COLO668 (cell line): ENCODE data around the gene HMGCR.
"Not testable (repeated sequence)": the region's sequence is repeated elsewhere in the genome, so short reads cannot be mapped to it uniquely, and the experiment has no call there.

Source experiments
- DNase-seq: peaks from one replicate; lab custom pipeline; 2025; ENCODE audit not compliant: unreplicated experiment; lab: John Stamatoyannopoulos, UW

HMGCR gene

GRCh38 chr5:75336615-75337336, at the start of gene HMGCR:
Gene HMGCR (plus strand): TSS chr5:75337220. CDS start chr5:75342606, 5,386 bp downstream.
- peak; percentile 95 for DNase-seq

GRCh38 chr5:75291844-75292243, 45.2 kb upstream of the HMGCR start:
- not testable (repeated sequence) for DNase-seq

GRCh38 chr5:75300084-75300483, 36.9 kb upstream of the HMGCR start:
- DNase-seq, result no peak

GRCh38 chr5:75303419-75303818, 33.6 kb upstream of the HMGCR start:
- DNase-seq, result no peak

DNA sequence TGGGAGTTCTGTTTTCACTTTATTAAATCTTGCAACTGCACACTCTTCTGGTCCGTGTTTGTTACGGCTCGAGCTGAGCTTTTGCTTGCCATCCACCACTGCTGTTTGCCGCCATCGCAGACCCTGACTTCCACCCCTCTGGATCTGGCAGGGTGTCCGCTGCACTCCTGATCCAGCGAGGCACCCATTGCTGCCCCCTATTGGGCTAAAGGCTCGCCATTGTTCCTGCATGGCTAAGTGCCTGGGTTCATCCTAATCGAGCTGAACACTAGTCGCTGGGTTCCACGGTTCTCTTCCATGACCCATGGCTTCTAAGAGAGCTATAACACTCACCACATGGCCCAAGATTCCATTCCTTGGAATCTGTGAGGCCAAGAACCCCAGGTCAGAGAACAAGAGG, 32.5 kb upstream of the HMGCR start:
- DNase-seq, result not testable (repeated sequence)

DNA sequence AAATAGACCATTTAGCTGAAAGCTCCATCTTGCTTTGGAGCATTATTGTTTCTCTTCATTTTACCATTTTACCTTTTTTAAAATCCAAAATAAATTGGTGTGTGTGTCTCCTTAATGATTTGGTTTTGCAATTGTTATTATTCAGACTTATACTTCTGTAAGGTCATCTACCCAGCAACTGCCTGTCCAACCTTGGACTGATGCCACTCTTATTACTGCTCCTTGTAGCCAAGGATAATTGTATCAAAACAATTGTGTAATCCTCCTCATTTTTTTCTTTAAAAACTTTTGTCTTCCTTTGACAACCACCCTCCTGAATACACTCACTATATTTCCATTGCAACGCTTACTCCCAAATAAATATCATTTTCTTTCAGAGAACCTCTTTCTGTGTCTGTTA, 30.3 kb upstream of the HMGCR start:
- no peak for DNase-seq

- DNase-seq, result no peak
Observed at GRCh38 chr5:75310212-75310611, 26.8 kb upstream of the HMGCR start.

DNA sequence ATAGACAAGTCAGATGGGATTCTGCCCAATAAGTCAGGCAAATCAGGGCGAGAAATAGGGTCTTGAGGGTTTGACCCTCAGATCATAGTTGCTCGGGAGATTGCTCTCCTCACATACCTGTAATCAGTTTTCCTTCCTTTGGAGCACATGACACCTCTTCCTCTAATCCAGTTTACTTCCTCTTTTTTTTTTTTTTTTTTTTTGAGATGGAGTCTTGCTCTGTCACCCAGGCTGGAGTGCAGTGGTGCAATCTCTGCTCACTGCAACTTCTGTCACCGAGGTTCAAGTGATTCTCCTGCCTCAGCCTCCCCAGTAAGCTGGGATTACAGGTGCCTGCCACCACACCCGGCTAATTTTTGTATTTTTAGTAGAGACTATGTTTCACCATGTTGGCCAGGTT, 17.9 kb upstream of the HMGCR start:
- not testable (repeated sequence) for DNase-seq

DNA sequence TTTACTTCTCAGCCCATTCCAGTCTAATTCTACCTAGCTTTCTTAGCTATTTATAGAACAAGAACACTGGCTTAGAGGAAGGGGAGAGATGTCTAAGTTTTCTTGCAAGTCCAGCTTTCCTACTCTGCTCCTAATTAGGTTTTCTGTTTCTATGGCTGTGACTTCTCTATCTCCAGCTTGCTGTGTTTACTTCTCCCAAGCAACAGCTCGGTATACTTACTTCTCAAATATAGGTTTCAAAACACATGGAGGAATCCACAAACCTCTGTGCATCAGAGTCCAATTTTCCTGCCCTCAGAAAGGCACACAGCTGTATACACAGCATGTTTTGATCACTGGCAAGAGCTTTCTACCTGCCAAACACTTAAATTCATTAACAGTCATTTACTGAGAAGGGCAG, 17.4 kb upstream of the HMGCR start:
- DNase-seq, result no peak

- no peak for DNase-seq
Observed at GRCh38 chr5:75320371-75320770, 16.6 kb upstream of the HMGCR start.

- DNase-seq, result no peak
Observed at GRCh38 chr5:75322066-75322465, 15.0 kb upstream of the HMGCR start.

- no peak for DNase-seq
Observed at GRCh38 chr5:75324791-75325190, 12.2 kb upstream of the HMGCR start.

DNA sequence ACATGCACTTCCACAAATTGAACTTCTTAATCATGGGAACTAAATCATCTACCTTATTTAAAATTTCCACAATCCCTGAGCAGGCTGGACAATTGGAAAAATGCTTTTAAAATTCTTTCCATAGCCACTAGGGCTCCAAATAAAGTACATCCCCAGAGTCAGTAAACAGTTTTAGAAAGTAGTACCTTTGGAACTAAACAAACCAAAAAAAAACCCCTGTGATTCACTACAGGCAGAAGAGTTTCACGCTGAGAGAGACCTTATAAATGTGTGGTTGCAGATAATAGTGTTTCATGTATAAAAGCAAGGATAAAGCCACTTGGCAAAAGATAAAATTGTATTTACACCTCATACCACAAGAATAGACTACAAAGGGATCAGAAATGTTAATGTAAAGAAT, 11.8 kb upstream of the HMGCR start:
- no peak for DNase-seq

GRCh38 chr5:75330404-75330803, 6.6 kb upstream of the HMGCR start:
- no peak for DNase-seq

GRCh38 chr5:75331095-75332090, 5.6 kb upstream of the HMGCR start:
- DNase-seq, result no peak

- not testable (repeated sequence) for DNase-seq
Observed at GRCh38 chr5:75333759-75334158, 3.3 kb upstream of the HMGCR start.

DNA sequence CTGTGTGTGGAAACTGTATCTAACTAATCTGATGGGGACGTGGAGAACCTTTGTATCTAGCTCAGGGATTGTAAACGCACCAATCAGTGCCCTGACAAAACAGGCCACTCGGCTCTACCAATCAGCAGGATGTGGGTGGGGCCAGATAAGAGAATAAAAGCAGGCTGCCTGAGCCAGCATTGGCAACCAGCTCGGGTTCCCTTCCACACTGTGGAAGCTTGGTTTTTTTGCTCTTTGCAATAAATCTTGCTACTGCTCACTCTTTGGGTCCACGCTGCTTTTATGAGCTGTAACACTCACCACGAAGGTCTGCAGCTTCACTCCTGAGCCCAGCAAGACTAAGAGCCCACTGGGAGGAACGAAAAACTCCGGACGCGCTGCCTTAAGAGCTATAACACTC, 2.6 kb upstream of the HMGCR start:
- not testable (repeated sequence) for DNase-seq

GRCh38 chr5:75335486-75335885, 1.5 kb upstream of the HMGCR start:
- no peak for DNase-seq

DNA sequence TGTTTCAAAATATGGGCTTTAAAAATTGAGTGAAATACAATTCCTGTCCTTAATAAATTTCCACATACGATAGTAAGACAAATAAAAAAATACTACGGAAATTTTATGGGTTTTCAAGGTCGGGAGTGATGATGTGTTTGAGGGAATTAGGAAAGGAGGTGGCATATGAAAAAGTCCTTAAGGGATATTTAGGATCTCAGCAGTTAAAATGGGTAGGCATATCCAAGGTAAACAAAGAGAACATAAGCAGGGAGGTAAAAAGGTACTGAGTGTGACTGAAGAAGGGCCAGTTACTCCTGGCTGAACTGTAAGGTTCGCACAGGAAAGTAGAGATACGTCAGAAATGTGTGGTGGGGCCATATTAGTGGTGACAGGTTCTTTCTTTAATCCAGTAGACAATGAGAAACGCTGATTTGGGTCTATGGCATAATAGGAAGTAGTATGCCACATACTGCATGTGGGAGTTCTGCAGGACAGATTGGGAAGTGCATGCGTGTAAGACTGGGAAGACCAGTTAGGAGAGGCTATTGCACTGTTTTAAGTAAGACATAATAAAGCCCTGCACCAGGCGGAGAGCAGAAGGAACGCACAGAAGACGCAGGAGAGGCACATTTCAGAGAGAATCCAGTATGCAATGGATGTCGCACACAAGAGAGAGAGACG, 937 bp upstream of the HMGCR start:
- peak; percentile 49 for DNase-seq

GRCh38 chr5:75337366-75338021, 474 bp downstream of the HMGCR start:
- DNase-seq, result peak; percentile 27

- DNase-seq, result no peak
Observed at GRCh38 chr5:75338408-75338807, 1.4 kb downstream of the HMGCR start.
